GM12878 (cell line): ENCODE results near the gene RAB13. TPM values are rescaled to one million over a fixed set of nuclear protein-coding genes. Genes with fewer than 3 reads are reported as not detected.

ENCODE experiments used
- BCLAF1 ChIP-seq: fragments of 450-650 bp; IDR thresholded peaks from 2 replicates; pipeline ENCODE4 v1.6.1; 2017; ENCODE audit warnings: antibody characterized with exemption, mild to moderate bottlenecking, moderate library complexity
- CHD1 ChIP-seq: IDR thresholded peaks from 2 replicates; pipeline ENCODE4 v1.6.1; 2012; ENCODE audit warnings: low read depth, low read length, improper control_type of control experiment
- CREB1 ChIP-seq: IDR thresholded peaks from 2 replicates; pipeline ENCODE4 v1.6.1; 2012; ENCODE audit warnings: low read depth, mild to moderate bottlenecking, inconsistent platforms
- CREM ChIP-seq: IDR thresholded peaks from 2 replicates; pipeline ENCODE4 v1.6.1; 2014; ENCODE audit warnings: antibody characterized with exemption, low read depth
- E2F4 ChIP-seq: IDR thresholded peaks from 2 replicates; pipeline ENCODE4 v1.6.1; 2012; ENCODE audit warnings: low read depth, low read length, improper control_type of control experiment
- EED ChIP-seq: sonication (generic); IDR thresholded peaks from 2 replicates; pipeline ENCODE4 v1.6.1; 2016; ENCODE audit warnings: antibody characterized with exemption, low read depth
- EZH2 ChIP-seq: IDR thresholded peaks from 2 replicates; pipeline ENCODE4 v1.6.1; 2012; ENCODE audit warnings: low read depth, mild to moderate bottlenecking, control low read depth, inconsistent platforms, low read length, borderline replicate concordance; ENCODE audit not compliant: control insufficient read depth
- FOXK2 ChIP-seq: fragments of 450-650 bp; IDR thresholded peaks from 2 replicates; pipeline ENCODE4 v1.6.1; 2017; ENCODE audit warnings: mild to moderate bottlenecking, moderate library complexity
- FOXM1 ChIP-seq: IDR thresholded peaks from 2 replicates; pipeline ENCODE4 v1.6.1; 2012; ENCODE audit warnings: low read depth, mild to moderate bottlenecking, inconsistent platforms, low read length, moderate library complexity
- HDGF ChIP-seq: fragments of 450-650 bp; IDR thresholded peaks from 2 replicates; pipeline ENCODE4 v1.6.1; 2016; ENCODE audit warnings: antibody characterized with exemption
- IKZF2 ChIP-seq, 2 experiments: fragments of 450-650 bp; IDR thresholded peaks; 2 replicates each; pipeline ENCODE4 v1.6.1; 2017; ENCODE audit warnings: mild to moderate bottlenecking in 2 of 2, moderate library complexity in 2 of 2
- JUNB ChIP-seq: IDR thresholded peaks from 2 replicates; pipeline ENCODE4 v1.6.1; 2016; ENCODE audit warnings: antibody characterized with exemption, mild to moderate bottlenecking
- KAT2A ChIP-seq: conservative IDR thresholded peaks from 2 replicates; pipeline ENCODE4 v1.6.1; 2011; ENCODE audit warnings: low read depth, low read length; ENCODE audit not compliant: control insufficient read depth
- MEF2B ChIP-seq: fragments of 450-650 bp; IDR thresholded peaks from 2 replicates; pipeline ENCODE4 v1.6.1; 2018; ENCODE audit warnings: mild to moderate bottlenecking, moderate library complexity; ENCODE audit not compliant: partially characterized antibody, poor library complexity, severe bottlenecking
- MXI1 ChIP-seq: fragments of 150-350 bp; IDR thresholded peaks from 2 replicates; pipeline ENCODE4 v1.6.1; 2011; ENCODE audit warnings: low read depth, mild to moderate bottlenecking, inconsistent platforms, low read length, improper control_type of control experiment
- MYC ChIP-seq: IDR thresholded peaks from 2 replicates; pipeline ENCODE4 v1.6.1; 2011; ENCODE audit warnings: mild to moderate bottlenecking, low read length, moderate library complexity, inconsistent platforms; ENCODE audit not compliant: insufficient read depth, insufficient replicate concordance, insufficient read length, severe bottlenecking
- NR2C2 ChIP-seq: IDR thresholded peaks from 2 replicates; pipeline ENCODE4 v1.6.1; 2011; ENCODE audit warnings: borderline replicate concordance, low read depth; ENCODE audit not compliant: control insufficient read depth, insufficient read length
- POLR2AphosphoS5 ChIP-seq: IDR thresholded peaks from 2 replicates; pipeline ENCODE4 v1.6.1; 2011; ENCODE audit warnings: mild to moderate bottlenecking, low read length, inconsistent platforms
- RAD21 ChIP-seq: IDR thresholded peaks from 2 replicates; pipeline ENCODE4 v1.6.1; 2011; ENCODE audit warnings: mild to moderate bottlenecking, low read depth, low read length, moderate library complexity; ENCODE audit not compliant: insufficient read depth
- RELB ChIP-seq: fragments of 450-650 bp; IDR thresholded peaks from 2 replicates; pipeline ENCODE4 v1.6.1; 2017; ENCODE audit warnings: low read depth, mild to moderate bottlenecking, moderate library complexity
- RUNX3 ChIP-seq: IDR thresholded peaks from 2 replicates; pipeline ENCODE4 v1.6.1; 2012; ENCODE audit warnings: low read length, inconsistent platforms
- SREBF1 ChIP-seq: IDR thresholded peaks from 2 replicates; pipeline ENCODE4 v1.6.1; 2012; ENCODE audit warnings: mild to moderate bottlenecking, low read length
- TBL1XR1 ChIP-seq: IDR thresholded peaks from 2 replicates; pipeline ENCODE4 v1.6.1; 2012; ENCODE audit warnings: low read depth, low read length, improper control_type of control experiment
- TCF12 ChIP-seq: IDR thresholded peaks from 2 replicates; pipeline ENCODE4 v1.6.1; 2011; ENCODE audit warnings: low read depth, mild to moderate bottlenecking, low read length
- TCF7 ChIP-seq: IDR thresholded peaks from 2 replicates; pipeline ENCODE4 v1.6.1; 2014; ENCODE audit warnings: antibody characterized with exemption, borderline replicate concordance
- polyA plus RNA-seq, 11 experiments: library from polyadenylated mRNA; depleted of rRNA in 4 of 11; unstranded in 6 of 11; stranded (reverse) in 5 of 11; fragments of >200 nt; fragmentation: Nextera tagmentation in 4 of 11; fragmentation: Illumina TruSeq in 1 of 11; extraction: Ambion mirVana in 4 of 11; extraction: Trizol in 1 of 11; gene quantifications; 1 replicate in 1 of 11; 2 replicates in 10 of 11; pipeline versions ENCODE4 v1.2.1 to v1.2.3, GENCODE V29; 2011 to 2016; ENCODE audit warnings: inconsistent platforms in 2 of 11, missing spikeins in 2 of 11, low read depth in 1 of 11
- total RNA-seq, 4 experiments: library from RNA; depleted of rRNA in 3 of 4; stranded (reverse); fragments of >200 nt in 3 of 4; fragmentation: Illumina TruSeq in 1 of 4; extraction: Trizol in 1 of 4; gene quantifications; 2 replicates each; pipeline versions ENCODE4 v1.2.1 to v1.2.3, GENCODE V29; 2013 to 2021
- TF ChIP-seq, protein P1 (sequence below): fragments of 450-650 bp; IDR thresholded peaks from 2 replicates; pipeline ENCODE4 v1.6.1; 2016; ENCODE audit warnings: mild to moderate bottlenecking

RAB13 gene
- total and polyA plus RNA-seq, 10 of the 15 experiments (the other 5 are each of a cell fraction or from before 2014, with no cell fraction given) = 0.75 to 30.7 (median 15.9) TPM

DNA sequence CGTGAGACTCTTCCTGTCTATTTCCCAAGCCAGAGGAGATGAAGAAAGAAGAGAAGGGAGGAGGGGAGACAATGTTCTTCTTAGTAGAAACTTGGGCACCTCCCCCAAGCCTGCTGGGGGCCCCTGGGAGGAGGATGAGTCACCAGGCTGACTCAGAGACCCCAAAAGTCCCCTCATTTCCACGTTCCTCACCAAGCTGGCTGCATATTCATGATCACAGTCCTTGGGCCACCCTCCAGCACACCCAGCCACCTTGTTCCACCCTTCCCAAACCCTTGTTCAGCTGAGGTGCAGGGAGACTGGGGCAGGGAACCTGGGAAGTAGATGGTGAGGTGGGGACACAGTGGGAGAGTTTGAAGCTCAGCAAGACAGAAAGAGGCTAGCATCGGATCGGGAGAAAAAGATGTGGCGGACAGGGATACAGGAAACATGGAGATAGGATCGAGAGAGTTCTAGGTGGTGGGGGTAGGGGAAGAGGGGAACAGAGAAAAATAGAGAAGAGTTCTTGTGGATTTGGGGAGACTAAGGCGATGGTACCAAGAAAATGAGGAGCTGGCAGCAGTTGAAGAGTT is 712 bp downstream of the RAB13 start (continued):
- TF ChIP-seq BCLAF1 (no peak), JUNB (peak; percentile 72), CREB1 (no peak), CHD1 (no peak), MEF2B (no peak), EZH2 (no peak), RELB (no peak), HDGF (no peak), TCF12 (no peak), NR2C2 (no peak), TCF7 (no peak), SREBF1 (no peak), FOXK2 (no peak), RUNX3 (0 out of 2 replicates have a peak, but pooled peaks have one; percentile 10), TBL1XR1 (no peak), KAT2A (no peak), RAD21 (no peak), CREM (no peak), IKZF2 (IDR thresholded peaks at IDR 0.05) (peak in 1 of 2 experiments; percentile 40; a peak in 1 of 4 replicates), EED (peak; percentile 4; the same call in 1 of the 2 replicates), MXI1 (no peak), POLR2AphosphoS5 (no peak), E2F4 (no peak), MYC (no peak), FOXM1 (no peak)
- TF ChIP-seq, protein P1, sequence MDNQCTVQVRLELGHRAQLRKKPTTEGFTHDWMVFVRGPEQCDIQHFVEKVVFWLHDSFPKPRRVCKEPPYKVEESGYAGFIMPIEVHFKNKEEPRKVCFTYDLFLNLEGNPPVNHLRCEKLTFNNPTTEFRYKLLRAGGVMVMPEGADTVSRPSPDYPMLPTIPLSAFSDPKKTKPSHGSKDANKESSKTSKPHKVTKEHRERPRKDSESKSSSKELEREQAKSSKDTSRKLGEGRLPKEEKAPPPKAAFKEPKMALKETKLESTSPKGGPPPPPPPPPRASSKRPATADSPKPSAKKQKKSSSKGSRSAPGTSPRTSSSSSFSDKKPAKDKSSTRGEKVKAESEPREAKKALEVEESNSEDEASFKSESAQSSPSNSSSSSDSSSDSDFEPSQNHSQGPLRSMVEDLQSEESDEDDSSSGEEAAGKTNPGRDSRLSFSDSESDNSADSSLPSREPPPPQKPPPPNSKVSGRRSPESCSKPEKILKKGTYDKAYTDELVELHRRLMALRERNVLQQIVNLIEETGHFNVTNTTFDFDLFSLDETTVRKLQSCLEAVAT = 0 out of 2 replicates have a peak, but pooled peaks have one; percentile 58
